ENCODE results near the gene GRID2.

- TF ChIP-seq POLR2A (IDR thresholded peaks at IDR 0.05; ENCODE audit: low read length), result no peak
- no peak for TF ChIP-seq GATA1 (IDR thresholded peaks at IDR 0.05; ENCODE audit: low read depth, low read length)
These were observed 1030.2 kb downstream of the GRID2 start for GRCh38 chr4:93334003-93334402.

Measured in erythroblast (primary cell).